NCI-H2029 treated with DMSO at 0.1 percent for 48 hours (cell line): ENCODE results near the gene TBC1D14.
A peak's percentile ranks its signal among the peaks of the same experiment; 100 is the strongest.
"Not testable (repeated sequence)": the region's sequence is repeated elsewhere in the genome, so short reads cannot be mapped to it uniquely, and the experiment has no call there.

Experiments used
- DNase-seq: peaks from one replicate; lab custom pipeline; 2025; lab: John Stamatoyannopoulos, UW

TBC1D14 gene

GRCh38 chr4:6890971-6891370, 18.7 kb upstream of the TBC1D14 start:
- not testable (repeated sequence) for DNase-seq

- DNase-seq = no peak
Observed at GRCh38 chr4:6891436-6892170, 18.0 kb upstream of the TBC1D14 start.

DNA sequence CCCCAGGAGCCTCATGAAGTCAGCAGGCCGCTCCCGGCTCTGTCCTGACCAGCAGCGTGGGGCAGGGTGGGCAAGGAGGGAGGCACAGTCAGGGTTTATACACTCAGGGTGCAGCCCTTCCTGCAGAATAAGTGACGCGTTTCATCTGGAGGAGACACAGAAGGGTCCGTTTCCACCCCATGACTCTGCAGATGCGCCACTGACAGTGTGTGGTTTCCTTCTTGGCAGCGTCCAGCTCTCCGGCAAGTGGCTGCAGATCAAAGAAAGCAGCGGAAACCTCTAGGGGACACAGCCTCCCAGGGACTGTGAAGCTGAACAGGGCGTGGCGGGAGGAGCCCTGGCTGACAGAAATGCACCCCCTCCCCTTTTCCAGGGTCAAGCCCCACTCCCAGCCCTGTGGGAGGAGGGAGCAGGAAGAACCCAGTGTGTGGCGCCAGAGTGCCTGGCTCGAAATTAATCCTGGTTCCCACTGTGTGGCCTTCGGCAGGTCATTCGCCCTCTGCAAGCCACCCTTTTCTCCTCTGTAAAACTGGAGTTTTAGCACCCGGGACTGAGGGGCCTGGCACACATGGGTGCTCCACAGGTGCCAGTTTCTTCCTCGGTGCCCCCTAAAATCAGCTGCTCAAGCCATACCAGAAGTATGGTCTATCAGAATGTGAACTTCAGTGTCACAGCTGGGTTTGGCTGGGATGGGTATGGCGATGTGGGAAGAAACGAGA, 17.3 kb upstream of the TBC1D14 start:
- DNase-seq = no peak

DNA sequence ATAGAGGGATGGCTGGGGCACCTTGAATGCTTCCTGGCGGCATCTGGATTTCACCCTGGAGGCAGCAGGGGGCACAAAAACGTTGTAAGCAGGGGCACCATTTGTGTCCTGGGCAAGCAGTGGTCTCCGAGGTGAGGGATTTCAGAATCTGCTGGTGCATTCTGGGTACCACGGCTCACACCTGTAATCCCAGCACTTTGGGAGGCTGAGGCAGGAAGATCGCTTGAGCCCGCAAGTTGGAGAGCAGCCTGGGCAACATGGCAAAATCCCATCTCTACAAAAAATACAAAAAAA, 16.8 kb upstream of the TBC1D14 start:
- DNase-seq = no peak

DNA sequence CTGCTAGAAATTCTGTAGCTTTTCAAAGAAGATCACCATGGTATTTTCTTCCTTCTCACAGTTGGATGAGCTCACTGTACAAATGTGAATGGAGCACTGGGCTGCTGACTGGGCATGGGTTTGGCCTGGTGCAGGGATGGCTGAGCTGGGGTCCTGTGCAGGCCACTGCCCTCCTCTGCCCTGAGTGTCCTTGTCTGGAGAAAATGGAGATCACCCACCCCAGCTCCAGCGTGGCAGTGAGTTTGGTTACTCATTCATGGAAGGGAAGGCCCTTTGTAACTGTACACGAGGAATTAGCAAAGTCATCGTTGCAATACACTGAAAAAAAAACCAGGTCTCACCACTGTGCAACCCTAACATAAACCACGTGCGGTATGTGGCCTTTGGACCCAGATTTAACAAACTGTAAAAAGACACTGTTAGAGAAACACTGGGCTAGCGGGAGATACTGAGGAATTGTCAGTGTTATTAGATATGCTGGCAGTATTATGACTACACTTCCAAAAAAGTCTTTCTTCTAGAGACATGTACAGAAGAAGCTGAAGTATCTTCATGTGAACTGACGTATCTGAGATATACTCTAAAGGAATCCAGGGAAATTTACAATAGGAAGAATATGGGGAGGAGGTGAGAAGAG, 16.1 kb upstream of the TBC1D14 start:
- DNase-seq = no peak

- no peak for DNase-seq
Observed at GRCh38 chr4:6894086-6894478, 15.5 kb upstream of the TBC1D14 start.

GRCh38 chr4:6894528-6895498, 14.8 kb upstream of the TBC1D14 start:
- no peak for DNase-seq

- no peak for DNase-seq
Observed at GRCh38 chr4:6896035-6896434, 13.6 kb upstream of the TBC1D14 start.

DNA sequence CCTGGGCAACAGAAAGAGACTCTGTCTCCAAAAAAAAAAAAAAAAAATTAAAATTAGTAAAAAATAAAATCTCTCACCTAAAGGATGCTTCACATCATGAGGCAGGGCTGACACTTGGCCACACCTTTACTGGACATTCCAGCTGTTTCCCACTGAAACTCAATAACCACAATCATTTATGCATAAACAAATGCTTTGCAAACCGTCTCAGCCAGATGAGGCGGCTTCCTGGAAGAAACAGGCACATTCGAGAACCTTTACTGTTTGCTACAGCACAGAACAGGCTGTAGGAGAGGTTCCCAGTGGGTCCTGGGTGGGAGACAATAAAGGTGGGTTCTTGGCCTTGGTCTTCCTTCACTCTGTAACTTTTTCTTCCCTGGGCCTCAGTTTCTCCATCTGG, 10.9 kb upstream of the TBC1D14 start:
- DNase-seq = no peak

- no peak for DNase-seq
Observed at GRCh38 chr4:6900181-6900812, 9.3 kb upstream of the TBC1D14 start.

DNA sequence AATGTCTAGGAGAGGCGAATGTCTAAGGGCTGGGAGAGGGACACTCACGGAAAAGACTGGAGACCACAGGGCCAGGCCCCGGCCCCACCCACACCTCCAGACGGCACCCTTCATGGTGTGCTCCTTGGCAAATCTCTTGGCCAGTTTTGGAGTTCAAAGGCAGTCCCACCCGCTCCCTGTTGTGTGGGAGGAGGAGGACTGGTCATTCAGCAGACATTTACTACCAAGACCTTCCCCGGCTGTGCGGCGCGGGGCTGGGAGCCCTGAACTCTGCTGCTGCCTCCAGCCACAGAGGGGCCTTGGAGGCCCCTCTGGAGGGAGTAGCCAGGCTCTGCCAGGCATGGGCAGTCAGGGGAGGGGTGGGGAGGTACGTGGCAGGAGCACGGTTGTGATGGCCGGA, 8.7 kb upstream of the TBC1D14 start:
- DNase-seq = no peak

DNA sequence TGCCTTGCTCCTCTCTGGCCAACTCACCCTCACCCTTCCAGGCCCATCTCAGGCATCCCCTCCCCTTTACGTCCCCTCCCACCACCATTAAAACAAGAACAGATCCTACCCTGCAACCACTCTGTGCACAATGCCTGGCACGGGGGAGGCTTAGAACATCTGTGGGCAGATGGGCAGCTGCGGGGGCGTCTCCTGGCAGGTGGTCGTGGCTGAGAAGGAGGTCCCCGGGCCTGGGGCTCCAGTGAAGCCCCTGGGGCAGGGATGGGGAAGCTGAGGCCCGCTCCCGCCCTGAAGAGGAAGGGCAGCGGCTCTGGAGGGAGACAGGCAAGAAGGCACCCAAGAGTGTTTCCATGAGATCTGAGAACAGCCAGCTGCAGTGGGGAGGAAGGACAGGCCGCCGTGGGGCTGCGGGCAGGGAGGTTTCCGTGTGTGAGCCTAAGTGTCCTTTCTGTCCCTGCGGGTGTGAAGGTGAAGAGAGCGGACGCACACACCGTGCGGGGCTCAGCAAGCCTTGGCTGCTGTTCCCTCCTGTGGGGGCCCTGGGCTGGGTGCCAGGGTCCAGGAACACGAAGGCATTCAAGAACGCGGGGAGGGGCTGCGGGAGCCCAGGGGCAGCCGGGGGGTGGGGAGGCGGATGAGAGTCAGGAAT, 7.8 kb upstream of the TBC1D14 start:
- DNase-seq = no peak

DNA sequence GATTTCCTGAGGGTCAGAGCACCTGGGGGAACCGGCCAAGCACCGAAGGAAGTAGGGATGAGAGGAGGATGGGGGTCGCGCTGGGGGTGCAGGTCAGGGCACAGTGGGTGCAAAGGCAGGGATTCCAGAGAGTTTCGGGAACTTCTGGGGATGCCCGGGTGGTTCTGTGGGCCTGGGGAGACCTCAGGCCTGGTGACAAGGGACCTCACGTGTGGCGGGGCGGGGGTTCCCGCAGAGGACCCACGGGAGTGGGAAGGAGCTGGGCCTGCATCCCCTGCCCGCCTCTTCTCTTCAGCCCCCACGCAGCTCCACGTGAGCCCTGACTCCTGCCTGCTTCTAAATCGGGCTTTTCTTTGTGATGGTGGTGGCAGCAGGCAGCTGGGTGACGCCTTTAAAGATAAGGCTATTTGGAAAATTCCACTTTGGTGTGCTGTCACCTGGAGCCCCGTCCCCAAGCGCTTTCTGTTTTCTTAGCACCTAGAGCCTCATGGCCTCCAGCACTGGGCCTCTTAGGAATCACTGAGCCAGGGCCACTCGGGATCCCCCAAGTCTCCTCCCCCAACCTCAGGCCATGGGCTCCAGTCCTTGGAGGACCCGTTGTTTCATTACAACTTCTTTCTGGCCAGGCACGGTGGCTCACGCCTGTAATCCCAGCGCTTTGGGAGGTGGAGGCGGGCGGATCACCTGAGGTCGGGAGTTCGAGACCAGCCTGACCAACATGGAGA, 7.1 kb upstream of the TBC1D14 start:
- DNase-seq = no peak

- DNase-seq = peak; percentile 31
Observed at GRCh38 chr4:6905516-6906445, 3.8 kb upstream of the TBC1D14 start.

DNA sequence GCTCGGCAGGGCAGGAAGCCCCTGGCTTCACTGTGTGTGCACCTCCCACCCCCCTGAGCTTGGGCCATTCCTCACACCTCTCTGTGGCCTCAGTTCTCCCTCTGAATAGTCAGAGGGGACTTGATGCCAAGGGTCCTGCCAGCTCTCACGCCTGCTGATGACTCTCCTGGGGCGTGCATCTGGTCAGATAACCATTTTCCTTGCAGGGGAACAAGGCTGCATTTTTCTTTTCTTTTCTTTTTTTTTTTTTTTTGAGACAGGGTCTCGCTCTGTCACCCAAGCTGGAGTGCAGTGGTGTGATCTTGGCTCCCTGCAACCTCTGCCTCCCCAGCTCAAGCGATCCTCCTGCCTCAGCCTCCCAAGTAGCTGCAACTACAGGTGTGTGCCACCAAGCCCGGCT, 3.1 kb upstream of the TBC1D14 start:
- DNase-seq = not testable (repeated sequence)

GRCh38 chr4:6907658-6908191, 1.9 kb upstream of the TBC1D14 start:
- no peak for DNase-seq

- DNase-seq = no peak
Observed at GRCh38 chr4:6908432-6909112, 1.1 kb upstream of the TBC1D14 start.

DNA sequence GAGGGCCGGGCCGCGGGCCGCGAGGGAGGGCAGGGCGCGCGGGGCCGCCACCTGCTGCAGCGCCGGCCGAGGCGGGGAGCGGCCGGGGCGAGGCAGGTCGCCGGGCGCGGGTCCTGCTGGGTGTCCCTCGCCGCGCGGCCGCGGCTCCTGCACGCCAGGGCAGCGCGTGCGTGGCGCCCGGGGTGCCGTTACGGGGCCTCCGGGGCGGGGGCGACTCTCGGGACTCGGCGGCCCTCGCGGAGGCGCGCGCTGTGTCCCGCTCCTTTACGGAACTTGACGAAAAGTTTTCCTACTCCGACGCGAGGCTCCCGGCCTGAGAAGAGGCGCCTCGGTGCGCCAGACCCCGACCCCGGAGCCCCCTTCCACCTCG, 329 bp downstream of the TBC1D14 start:
- no peak for DNase-seq
